HG02610 (cell line): ENCODE measurements around the gene PLCB3.

Experiments
- ATAC-seq: cut with Tn5 transposase; IDR thresholded peaks from one replicate; pipeline ENCODE4 v1.9.1; 2021; ENCODE audit warnings: mild to moderate bottlenecking, moderate library complexity; ENCODE audit not compliant: unreplicated experiment

PLCB3 gene

DNA sequence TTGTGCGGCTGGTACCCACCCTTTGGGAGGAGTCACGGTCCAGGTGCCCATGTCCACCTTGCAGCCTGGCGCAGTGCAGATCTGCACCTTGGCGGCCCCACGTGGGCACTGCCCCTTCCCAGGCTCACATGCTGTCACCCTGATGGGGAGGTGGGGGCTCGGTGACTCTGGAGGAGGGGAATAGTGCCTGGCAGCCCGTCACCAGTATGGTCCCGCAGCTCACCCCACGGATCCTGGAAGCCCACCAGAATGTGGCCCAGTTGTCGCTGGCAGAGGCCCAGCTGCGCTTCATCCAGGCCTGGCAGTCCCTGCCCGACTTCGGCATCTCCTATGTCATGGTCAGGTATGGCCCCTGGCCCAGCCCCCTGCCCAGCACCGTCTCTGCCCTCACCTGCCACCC is 30.5 kb upstream of the PLCB3 start:
- no peak for ATAC-seq

DNA sequence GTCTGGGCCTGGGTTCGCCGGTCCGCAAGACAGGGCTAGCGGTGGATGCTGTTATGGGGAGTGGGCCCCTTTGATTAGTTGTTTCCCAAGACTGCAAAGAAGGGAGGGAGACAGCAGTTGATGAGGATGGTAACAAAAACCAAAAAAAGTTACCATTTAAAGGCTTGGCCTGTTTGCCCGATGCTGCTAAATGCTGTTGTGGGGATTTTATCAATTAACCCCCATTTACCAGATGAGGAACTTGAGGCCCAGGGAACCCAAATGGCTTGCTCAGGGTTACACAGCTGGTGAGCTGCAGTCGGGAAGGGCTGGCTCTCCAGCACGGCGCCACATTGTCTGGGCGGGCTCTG is 28.7 kb upstream of the PLCB3 start:
- no peak for ATAC-seq

DNA sequence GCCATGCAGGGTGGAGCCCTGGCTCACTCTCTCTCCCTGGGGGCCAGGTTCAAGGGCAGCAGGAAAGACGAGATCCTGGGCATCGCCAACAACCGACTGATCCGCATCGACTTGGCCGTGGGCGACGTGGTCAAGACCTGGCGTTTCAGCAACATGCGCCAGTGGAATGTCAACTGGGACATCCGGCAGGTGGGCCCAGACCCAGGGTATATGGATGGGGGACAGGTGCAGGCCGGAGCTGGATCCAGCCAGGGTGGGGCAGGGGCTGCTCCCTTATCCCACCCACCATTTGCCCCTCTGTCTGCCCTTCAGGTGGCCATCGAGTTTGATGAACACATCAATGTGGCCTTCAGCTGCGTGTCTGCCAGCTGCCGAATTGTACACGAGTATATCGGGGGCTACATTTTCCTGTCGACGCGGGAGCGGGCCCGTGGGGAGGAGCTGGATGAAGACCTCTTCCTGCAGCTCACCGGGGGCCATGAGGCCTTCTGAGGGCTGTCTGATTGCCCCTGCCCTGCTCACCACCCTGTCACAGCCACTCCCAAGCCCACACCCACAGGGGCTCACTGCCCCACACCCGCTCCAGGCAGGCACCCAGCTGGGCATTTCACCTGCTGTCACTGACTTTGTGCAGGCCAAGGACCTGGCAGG is 28.2 kb upstream of the PLCB3 start:
- ATAC-seq: no peak

DNA sequence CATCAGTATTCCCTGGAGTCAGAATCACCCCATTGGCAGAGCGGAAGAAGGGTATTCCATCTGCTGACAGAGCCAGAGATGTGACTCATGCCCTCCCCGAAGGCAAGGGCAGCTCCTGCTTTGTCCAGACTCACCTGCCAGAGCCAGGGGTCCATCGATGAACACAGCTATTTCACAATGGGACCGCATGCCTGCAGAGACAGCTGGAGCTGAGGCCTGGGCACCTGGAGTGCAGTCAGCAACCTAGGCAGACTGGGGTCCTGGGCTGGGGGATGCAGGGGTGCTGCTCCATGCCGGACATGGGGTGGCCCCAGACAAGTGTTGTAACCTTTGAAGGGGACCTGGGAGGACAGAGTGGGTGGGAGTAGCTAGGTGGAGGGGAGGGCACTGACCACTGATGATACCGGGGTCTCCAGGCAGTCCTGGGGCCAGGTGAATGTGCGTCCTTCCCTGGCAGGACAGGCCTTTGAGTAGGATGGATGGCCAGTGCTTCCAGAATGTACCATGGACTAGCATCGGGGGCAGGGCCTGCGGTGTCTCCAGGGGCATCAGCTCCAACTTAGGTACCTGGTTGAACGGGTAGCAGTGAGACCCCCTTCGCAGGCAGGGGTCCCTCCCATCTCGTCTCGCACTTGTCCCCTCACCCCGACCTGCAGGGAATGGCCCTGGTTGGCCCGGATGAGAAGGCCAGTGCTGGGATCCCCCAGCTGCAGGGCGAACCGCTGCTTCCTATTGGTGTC is 27.0 kb upstream of the PLCB3 start:
- no peak for ATAC-seq

DNA sequence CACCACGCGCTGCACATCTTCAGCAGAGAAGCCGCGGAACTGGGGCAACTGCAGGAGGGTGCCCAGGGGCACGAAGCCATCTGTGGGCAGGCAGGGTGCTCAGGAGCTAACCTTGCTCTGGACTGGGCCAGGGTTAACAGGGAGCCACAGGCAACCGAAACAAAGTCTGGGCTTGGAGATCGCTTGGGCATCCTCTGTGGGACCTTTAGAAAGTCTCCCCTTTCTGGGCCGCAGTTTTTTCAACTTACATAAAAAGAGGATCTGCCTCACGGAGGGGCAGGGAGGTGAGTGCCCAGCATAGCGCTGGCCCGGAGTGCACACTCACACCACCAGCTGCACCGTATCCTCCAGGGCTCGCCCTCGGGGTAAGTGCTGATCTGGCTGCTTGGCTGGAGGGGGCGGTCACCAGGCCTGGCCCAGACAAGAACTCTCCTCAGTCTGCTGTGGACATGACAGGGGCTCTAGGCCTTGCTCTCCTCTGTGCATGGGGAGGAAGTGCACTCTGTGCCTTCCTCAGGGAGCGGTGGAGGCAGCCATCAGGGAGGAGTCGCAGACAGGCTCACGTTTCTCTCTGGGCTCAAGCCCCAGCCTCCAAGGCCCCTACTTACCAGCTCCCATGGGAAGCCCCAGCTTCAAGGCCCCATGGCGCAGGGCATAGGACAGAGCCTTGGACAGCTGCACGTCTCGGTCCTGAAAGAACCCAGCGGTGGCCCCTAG is 26.3 kb upstream of the PLCB3 start:
- no peak for ATAC-seq

DNA sequence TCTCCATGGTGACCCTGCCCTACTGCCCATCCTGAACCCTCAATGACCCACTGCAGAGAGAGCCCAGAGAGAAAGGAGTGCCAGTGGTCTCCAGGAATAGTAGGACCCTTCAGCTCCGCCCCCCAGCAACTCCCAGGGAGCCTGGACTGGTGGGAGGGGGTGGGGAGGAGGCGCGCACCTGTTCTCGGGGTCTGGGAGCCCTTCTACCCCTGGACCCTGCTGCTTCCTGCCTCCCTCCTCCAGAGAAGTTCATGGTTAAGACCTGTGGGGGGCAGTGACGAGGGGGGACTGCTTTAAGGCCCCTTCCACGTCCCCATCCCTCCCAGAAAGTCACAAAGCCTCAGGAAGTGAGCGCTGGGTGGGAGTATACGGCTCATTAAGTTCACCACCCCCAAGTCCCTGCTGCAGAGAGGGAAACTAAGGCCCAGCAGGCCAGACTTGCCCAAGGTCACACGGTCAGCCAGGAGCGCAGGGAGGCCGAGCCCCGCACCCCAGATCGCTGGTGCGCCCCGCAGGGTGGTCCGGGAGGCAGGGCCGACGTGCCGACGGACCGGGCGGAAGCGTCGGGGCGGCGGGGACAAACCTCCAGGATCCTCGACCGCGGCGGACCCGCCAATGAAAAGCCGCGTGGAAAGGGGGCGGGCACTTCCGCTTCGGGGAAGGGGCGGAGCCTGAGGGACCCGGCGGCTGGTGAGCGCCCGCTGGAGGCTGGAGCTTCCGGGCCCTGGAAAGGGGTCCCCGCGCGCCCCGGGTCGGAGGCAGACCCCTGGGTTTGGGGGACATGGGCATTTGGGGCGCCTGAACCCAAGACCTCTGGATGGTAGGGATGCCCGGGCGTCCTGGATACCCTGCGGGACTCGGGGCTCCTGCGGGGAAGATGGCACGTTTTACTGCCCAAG is 25.5 kb upstream of the PLCB3 start, which contains the start of the genes NUDT22 and TRPT1:
Gene NUDT22, plus strand, starts transcription at position 667 of the 899 bp plus-strand sequence. CDS start 379 bp downstream, outside the sequence.
Gene TRPT1, minus strand, starts transcription at position 579 of the 899 bp plus-strand sequence. Its CDS starts 326 bp downstream, at position 253.
- peak; percentile 46 for ATAC-seq

DNA sequence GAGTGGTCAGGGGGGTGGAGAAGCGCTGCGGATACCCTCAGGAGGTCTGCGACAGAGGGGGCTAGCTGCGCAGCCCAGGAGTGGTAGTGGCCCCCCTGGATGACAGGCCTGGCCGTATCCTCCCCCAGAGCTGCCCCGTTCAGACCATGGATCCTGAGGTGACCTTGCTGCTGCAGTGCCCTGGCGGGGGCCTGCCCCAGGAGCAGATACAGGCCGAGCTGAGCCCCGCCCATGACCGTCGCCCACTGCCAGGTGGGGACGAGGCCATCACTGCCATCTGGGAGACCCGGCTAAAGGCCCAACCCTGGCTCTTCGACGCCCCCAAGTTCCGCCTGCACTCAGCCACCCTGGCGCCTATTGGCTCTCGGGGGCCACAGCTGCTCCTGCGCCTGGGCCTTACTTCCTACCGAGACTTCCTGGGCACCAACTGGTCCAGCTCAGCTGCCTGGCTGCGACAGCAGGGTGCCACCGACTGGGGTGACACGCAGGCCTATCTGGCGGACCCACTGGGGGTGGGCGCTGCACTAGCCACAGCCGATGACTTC is 24.8 kb upstream of the PLCB3 start:
- ATAC-seq: no peak

DNA sequence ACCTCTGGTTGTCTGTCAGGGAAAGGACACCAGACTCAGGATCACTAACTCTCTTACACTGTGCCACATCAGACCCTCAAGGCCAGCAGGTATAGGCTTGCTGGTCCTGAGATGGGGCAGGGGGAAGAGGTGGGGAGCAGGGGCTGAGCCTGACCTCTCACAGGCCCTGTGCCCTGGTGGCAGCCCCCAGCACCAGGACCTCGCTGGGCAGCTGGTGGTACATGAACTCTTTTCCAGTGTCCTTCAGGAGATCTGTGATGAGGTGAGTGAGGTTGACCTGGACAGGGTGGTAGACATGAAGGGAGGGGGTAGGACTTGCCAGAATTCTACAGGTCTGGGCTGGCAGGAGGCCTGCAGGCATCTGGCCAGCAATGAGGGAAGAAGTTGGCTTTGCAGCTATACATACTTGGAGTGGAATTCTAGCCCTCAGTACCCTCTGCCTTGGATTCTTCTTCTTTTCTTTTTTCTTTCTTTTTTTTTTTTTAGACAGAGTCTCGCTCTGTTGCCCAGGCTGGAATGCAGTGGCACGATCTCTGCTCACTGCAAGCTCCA is 23.8 kb upstream of the PLCB3 start:
- ATAC-seq: no peak

DNA sequence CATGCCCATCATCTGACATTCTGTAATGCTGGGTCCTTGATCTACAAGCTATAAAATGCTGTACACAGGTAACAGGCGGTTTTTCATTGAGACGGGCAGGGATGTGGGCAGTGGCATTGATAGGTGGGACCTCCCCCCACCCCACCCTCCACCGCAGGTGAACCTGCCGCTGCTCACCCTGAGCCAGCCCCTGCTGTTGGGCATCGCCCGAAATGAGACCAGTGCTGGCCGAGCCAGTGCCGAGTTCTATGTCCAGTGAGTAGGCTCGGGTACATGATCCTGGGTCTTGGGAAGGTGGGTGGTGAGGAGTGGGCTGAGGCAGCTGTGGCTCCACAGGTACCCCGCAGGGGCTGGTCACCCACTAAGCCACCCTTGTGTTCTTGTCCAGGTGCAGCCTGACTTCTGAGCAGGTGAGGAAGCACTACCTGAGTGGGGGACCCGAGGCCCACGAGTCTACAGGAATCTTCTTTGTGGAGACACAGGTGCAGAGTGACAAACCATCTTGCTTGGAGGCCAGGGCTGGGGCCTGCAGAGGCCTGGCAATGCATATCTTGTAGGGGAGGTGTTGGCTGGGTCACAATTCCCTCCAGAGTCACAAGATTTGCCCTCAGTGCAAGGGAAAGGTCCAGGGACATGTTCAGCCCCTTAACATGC is 22.1 kb upstream of the PLCB3 start:
- no peak for ATAC-seq

DNA sequence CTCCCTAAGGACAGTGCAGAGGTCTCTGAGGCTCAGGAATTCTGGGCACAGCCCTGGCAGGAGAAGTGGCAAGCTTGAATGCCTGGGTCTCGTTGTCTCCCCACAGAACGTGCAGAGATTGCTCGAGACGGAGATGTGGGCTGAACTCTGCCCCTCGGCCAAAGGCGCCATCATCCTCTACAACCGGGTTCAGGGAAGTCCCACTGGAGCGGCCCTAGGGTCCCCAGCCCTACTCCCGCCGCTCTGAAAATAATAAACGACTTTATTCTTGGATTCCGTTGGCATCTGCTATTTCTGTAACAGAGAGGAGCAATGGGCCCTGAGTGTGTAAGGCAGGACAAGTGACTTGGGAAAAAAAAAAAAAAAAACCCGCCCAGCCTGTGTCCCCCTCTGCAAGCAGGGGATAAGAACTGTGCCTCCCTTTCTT is 21.6 kb upstream of the PLCB3 start:
- no peak for ATAC-seq

DNA sequence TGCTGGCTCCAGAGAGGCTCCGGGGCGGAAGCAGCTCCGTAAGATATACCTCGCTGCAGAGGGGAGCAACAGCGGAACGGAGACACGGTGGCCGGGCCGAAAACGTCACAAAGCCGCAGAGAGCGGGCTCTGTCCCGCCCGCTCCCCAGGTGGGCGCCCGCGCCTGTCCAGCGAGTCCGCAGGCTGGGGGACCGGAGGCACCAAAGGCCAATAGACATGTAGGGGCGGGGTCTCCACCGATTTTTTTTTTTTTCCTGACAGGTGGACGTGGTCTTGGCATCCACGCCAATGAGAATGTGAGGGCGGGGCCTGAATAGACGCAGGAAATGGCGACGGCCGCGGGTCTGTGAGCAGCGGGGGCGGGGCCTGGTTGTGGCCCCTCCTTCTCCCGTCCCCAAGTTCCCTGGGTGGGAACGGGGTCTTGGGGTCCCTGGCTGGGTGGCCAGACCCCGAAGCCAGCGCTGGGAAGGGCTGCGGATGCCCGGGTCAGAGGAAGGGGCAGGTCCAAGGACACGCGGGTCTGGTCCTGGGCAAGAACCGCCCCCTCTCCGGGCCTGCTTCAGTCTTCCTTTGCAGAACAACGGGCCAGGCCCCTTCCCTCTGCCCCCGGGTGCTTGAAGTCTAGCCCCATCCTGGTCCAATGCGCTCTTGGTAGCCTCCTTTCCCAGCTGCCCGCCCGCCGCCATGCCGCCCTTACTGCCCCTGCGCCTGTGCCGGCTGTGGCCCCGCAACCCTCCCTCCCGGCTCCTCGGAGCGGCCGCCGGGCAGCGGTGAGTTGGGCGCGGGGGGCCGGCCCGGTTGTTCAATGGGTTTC is 21.0 kb upstream of the PLCB3 start, which contains the start of gene DNAJC4:
Gene DNAJC4, plus strand, starts transcription at position 378 of the 814 bp plus-strand sequence. Its CDS starts 307 bp downstream, at position 685.
- peak; percentile 43 for ATAC-seq

DNA sequence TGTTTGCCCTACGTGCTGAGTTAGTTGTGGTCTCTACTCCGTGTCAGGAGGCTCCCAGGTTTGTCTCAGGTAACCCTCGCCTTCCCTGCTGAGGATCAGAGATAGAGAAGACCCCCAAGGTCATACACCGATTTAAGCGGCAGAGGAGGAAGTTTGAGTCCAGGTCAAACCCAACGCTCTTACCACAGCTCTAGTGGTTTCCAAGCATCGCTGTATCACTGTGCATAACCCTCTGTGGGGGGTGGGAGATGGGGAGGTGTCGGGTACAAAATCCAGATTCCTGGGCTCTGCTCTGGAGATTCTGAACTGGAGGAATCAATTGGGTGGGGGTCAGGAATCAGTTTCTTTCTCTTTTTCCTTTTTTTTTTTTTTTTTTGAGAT is 20.4 kb upstream of the PLCB3 start:
- ATAC-seq: no peak

DNA sequence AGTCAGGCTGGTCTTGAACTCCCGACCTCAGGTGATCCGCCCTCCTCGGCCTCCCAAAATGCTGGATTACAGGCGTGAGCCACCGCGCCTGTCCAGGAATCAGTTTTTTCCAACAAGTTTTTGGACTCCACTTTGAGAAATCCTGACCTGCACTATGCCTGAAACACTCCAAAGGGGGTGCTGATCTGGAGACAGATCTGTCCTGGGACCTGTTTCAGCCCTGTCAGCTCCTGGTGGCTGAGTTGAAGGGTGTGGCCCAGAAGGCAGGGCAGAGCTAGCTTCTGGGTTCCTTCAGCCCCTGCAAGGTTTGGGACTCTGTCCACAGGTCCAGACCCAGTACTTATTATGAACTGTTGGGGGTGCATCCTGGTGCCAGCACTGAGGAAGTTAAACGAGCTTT is 19.8 kb upstream of the PLCB3 start:
- no peak for ATAC-seq

DNA sequence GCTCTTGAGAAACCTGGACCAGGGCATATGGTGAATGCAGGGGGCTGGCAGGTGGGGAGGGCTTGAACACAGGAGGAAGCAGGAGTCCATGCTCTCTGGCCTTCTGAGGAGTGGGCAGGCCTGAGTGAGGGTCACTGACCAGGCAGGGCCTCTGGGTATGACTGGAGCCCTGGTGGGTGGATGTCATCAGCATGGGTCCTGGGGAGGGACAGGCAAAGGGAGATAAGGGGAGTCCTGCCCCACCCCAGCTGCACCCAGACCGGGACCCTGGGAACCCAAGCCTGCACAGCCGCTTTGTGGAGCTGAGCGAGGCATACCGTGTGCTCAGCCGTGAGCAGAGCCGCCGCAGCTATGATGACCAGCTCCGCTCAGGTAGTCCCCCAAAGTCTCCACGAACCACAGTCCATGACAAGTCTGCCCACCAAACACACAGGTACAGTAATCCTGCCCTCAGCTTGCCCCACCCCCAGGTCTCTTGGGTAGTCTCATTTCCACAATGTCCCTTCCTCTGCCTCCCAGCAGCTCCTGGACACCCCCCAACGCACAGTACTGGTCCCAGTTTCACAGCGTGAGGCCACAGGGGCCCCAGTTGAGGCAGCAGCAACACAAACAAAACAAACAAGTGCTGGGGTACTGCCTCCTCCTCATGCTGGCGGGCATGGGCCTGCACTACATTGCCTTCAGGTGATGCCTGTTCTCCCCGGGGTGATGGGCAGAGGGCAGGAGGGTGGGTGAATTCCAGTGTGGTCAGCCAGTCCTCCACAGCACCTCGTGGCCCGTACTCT is 19.0 kb upstream of the PLCB3 start:
- ATAC-seq: no peak

DNA sequence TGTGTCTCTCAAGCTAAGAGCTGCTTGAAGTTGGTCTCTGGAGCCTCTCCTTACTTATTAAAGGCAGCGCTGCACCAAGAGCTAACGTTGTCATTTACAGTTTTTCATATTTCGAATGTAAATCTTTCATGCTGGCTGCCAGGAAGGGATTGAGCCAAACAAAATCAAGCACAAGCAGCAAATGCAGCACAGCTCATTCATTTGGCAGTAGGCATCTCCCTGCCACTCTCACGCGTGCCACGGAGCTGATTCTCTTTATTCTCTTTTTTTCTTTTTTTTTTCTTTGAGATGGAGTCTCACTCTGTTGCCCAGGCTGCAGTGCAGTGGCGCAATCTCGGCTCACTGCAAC is 18.4 kb upstream of the PLCB3 start:
- ATAC-seq: no peak

DNA sequence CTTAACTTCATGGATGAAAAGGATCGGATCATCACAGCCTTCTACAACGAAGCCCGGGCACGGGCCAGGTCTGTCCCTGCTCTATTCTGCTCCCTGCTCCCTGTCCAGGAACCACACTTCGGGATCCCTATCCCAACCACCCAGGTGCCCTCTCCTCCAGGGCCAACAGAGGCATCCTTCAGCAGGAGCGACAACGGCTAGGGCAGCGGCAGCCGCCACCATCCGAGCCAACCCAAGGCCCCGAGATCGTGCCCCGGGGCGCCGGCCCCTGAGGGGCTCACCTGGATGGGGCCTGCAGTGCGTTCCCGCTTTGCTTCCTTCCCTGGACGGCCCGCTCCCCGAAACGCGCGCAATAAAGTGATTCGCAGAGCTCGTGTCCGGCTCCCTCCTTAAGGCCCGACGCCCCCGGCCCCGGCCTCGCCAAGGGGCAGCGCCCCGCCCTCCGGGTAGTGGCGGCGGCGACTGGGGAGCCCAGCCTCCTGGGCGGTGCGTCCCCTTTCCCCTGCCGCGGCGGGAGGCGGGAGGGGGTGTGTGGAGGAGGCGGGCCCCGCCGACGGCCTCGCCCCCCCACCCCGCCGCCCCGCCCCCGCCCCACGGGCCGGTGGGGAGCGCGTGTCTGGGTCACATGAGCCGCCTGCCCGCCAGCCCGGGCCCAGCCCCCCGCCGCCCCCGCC is 17.3 kb upstream of the PLCB3 start, which contains the start of gene VEGFB:
Gene VEGFB, plus strand, starts transcription at position 672 of the 674 bp plus-strand sequence. CDS start 250 bp downstream, outside the sequence.
- ATAC-seq: no peak

DNA sequence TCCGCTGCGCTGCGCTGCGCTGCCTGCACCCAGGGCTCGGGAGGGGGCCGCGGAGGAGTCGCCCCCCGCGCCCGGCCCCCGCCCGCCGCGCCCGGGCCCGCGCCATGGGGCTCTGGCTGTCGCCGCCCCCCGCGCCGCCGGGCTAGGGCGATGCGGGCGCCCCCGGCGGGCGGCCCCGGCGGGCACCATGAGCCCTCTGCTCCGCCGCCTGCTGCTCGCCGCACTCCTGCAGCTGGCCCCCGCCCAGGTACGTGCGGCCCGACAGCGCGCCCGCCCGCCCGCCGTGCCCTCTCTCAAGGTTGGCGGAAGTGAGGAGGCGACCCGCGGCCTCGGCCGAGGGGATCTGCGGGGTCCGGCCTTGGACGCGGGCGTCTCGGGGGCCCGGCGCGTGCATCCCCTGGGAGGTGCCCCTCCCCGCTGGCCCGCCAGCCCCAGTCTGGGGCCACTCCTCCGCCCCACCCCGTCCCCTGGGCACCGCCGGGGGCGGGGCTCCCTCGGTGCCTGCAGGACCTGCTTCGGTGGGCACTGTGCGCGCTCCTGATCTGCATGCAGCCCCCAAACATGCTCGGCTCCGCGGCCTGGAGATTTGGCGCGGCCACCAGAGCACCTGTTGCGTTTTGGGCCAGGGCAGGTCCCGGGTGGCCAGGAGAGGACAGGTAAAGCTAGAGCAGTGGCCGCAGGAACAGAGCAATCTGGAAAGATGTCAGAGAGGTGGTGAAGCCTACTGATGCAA is 16.5 kb upstream of the PLCB3 start:
- ATAC-seq: no peak
